HEK293 (cell line): Measurements from ENCODE around the gene UCP2.

Source experiments
- CTCF ChIA-PET: fragments of 350-600 bp; formaldehyde crosslinking; extraction: SDS; loops from one replicate; lab custom pipeline; 2021; ENCODE audit warnings: antibody characterized with exemption; lab: Yijun Ruan, JAX
- POLR2A ChIA-PET: fragments of 300-600 bp; formaldehyde crosslinking; extraction: SDS; loops from one replicate; lab custom pipeline; 2020; ENCODE audit warnings: antibody characterized with exemption, inconsistent platforms; lab: Yijun Ruan, JAX
- H3K27ac ChIP-seq: fragments of 200-500 bp; sonication (Bioruptor generic); 2 replicates; pipeline ENCODE4 v1.5.1; 2014; ENCODE audit warnings: low read depth, low read length, control low read depth, inconsistent platforms; ENCODE audit errors: extremely low read depth
- H3K36me3 ChIP-seq, 2 experiments: fragments of 200-500 bp in 1 of 2; sonication (Bioruptor generic) in 1 of 2; 1 replicate in 1 of 2; 2 replicates in 1 of 2; pipeline ENCODE4 v1.5.1; 2014 to 2017; ENCODE audit warnings: inconsistent platforms in 2 of 2, low read length in 2 of 2; ENCODE audit not compliant: control insufficient read depth in 2 of 2, insufficient read depth in 1 of 2
- H3K4me1 ChIP-seq: fragments of 200-500 bp; sonication (Bioruptor generic); 2 replicates; pipeline ENCODE4 v1.5.1; 2014; ENCODE audit warnings: mild to moderate bottlenecking, low read length, inconsistent platforms; ENCODE audit not compliant: control insufficient read depth, insufficient read depth
- H3K4me3 ChIP-seq: 2 replicates; pipeline ENCODE4 v1.5.1; 2011; ENCODE audit warnings: low read depth, mild to moderate bottlenecking, control low read depth, low read length, moderate library complexity
- H3K9me3 ChIP-seq: fragments of 200-500 bp; sonication (Bioruptor generic); 2 replicates; pipeline ENCODE4 v1.5.1; 2014; ENCODE audit warnings: low read depth, low read length, inconsistent platforms; ENCODE audit not compliant: control insufficient read depth, insufficient read depth
- GLI2 ChIP-seq: fragments of 450-650 bp; formaldehyde crosslinking; IDR thresholded peaks from 2 replicates; pipeline ENCODE4; 2017; ENCODE audit warnings: missing biosample characterization, missing genetic modification characterization, low read depth, borderline replicate concordance
- IKZF3 ChIP-seq: fragments of 450-650 bp; IDR thresholded peaks from 2 replicates; pipeline ENCODE4 v1.5.0; 2018; ENCODE audit warnings: missing biosample characterization, mild to moderate bottlenecking, missing genetic modification characterization, moderate library complexity
- KLF8 ChIP-seq: fragments of 450-650 bp; formaldehyde crosslinking; IDR thresholded peaks from 2 replicates; pipeline ENCODE4 v1.5.1; 2016; ENCODE audit warnings: missing biosample characterization, missing genetic modification characterization
- OVOL3 ChIP-seq: fragments of 450-650 bp; formaldehyde crosslinking; IDR thresholded peaks from 2 replicates; pipeline ENCODE4 v1.5.1; 2016; ENCODE audit warnings: missing biosample characterization, missing genetic modification characterization
- SCRT1 ChIP-seq: fragments of 450-650 bp; formaldehyde crosslinking; IDR thresholded peaks from 2 replicates; pipeline ENCODE4 v1.5.1; 2016; ENCODE audit warnings: missing biosample characterization, missing genetic modification characterization, borderline replicate concordance
- YY1 ChIP-seq: fragments of 450-650 bp; formaldehyde crosslinking; IDR thresholded peaks from 2 replicates; pipeline ENCODE4 v1.5.1; 2018; ENCODE audit warnings: missing biosample characterization, missing genetic modification characterization
- ZFP69B ChIP-seq: fragments of 450-650 bp; formaldehyde crosslinking; IDR thresholded peaks from 2 replicates; pipeline ENCODE4 v1.5.1; 2016; ENCODE audit warnings: missing biosample characterization, missing genetic modification characterization
- ZNF10 ChIP-seq: fragments of 450-650 bp; formaldehyde crosslinking; IDR thresholded peaks from 2 replicates; pipeline ENCODE4 v1.5.1; 2017; ENCODE audit warnings: missing biosample characterization, missing genetic modification characterization
- ZNF114 ChIP-seq: fragments of 450-650 bp; formaldehyde crosslinking; IDR thresholded peaks from 2 replicates; pipeline ENCODE4 v1.5.0; 2017; ENCODE audit warnings: missing biosample characterization, missing genetic modification characterization
- ZNF133 ChIP-seq: fragments of 450-650 bp; formaldehyde crosslinking; IDR thresholded peaks from 2 replicates; pipeline ENCODE4 v1.5.1; 2016; ENCODE audit warnings: missing biosample characterization, missing genetic modification characterization
- ZNF174 ChIP-seq: fragments of 450-650 bp; formaldehyde crosslinking; IDR thresholded peaks from 2 replicates; pipeline ENCODE4 v1.5.0; 2017; ENCODE audit warnings: missing biosample characterization, mild to moderate bottlenecking, missing genetic modification characterization
- ZNF223 ChIP-seq: fragments of 450-650 bp; formaldehyde crosslinking; IDR thresholded peaks from 2 replicates; pipeline ENCODE4 v1.5.1; 2016; ENCODE audit warnings: missing biosample characterization, missing genetic modification characterization
- ZNF248 ChIP-seq: fragments of 450-650 bp; formaldehyde crosslinking; IDR thresholded peaks from 2 replicates; pipeline ENCODE4 v1.5.1; 2017; ENCODE audit warnings: missing biosample characterization, missing genetic modification characterization
- ZNF350 ChIP-seq: fragments of 450-650 bp; formaldehyde crosslinking; IDR thresholded peaks from 2 replicates; pipeline ENCODE4 v1.5.0; 2017; ENCODE audit warnings: missing biosample characterization, mild to moderate bottlenecking, missing genetic modification characterization
- ZNF404 ChIP-seq: fragments of 450-650 bp; formaldehyde crosslinking; IDR thresholded peaks from 2 replicates; pipeline ENCODE4 v1.5.1; 2017; ENCODE audit warnings: missing biosample characterization, missing genetic modification characterization
- ZNF558 ChIP-seq: fragments of 450-650 bp; formaldehyde crosslinking; IDR thresholded peaks from 2 replicates; pipeline ENCODE4 v1.5.1; 2016; ENCODE audit warnings: missing biosample characterization, missing genetic modification characterization
- ZNF658 ChIP-seq: fragments of 450-650 bp; formaldehyde crosslinking; IDR thresholded peaks from 2 replicates; pipeline ENCODE4; 2016; ENCODE audit warnings: missing biosample characterization, missing genetic modification characterization
- ZNF707 ChIP-seq: fragments of 450-650 bp; formaldehyde crosslinking; IDR thresholded peaks from 2 replicates; pipeline ENCODE4 v1.5.1; 2016; ENCODE audit warnings: missing biosample characterization, missing genetic modification characterization
- ZNF843 ChIP-seq: fragments of 450-650 bp; formaldehyde crosslinking; IDR thresholded peaks from 2 replicates; pipeline ENCODE4 v1.5.1; 2016; ENCODE audit warnings: missing biosample characterization, missing genetic modification characterization
- TF ChIP-seq, protein P1 (sequence below): fragments of 450-650 bp; formaldehyde crosslinking; IDR thresholded peaks from 2 replicates; pipeline ENCODE4; 2016; ENCODE audit warnings: missing biosample characterization, missing genetic modification characterization
- TF ChIP-seq, protein P2 (sequence below): fragments of 450-650 bp; formaldehyde crosslinking; IDR thresholded peaks from 2 replicates; pipeline ENCODE4 v1.5.1; 2017; ENCODE audit warnings: missing biosample characterization, missing genetic modification characterization
- TF ChIP-seq, protein P3 (sequence below): fragments of 450-650 bp; formaldehyde crosslinking; IDR thresholded peaks from 2 replicates; pipeline ENCODE4 v1.5.1; 2016; ENCODE audit warnings: missing biosample characterization, missing genetic modification characterization

The UCP2 gene

DNA sequence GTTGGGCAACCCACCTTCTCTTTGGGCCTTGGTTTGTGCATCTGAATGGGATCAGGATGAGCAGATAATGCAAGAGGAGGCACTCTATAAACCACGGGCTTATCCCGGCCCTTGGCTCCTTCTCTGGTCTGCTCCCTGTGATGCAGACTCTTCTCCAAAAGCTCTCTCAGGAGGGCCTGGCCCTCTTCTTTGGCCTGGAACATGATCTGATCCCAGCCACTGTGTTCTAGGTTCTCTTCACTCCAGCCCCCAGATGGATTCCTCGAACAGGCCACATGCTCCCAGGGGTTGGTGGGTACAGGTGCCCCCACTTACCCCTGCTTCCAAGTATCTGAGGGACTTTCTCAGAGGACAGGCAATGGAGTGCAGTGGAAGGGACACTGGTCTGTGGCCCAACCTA is 35.0 kb upstream of the UCP2 start:
- no peaks in the 10 kb centered on the region for H3K9me3 ChIP-seq
- H3K27ac ChIP-seq, result no peak overlapping the region
- no peaks in the 10 kb centered on the region for H3K4me1 ChIP-seq
- peaks cover 0 to 49% of the 10 kb centered on the region in 2 experiments; a peak in 1 of 3 replicates for H3K36me3 ChIP-seq
- ChIA-PET POLR2A (no interaction called here), CTCF (no interaction called here)
- H3K4me3 ChIP-seq, result no peak overlapping the region
- TF ChIP-seq ZNF223 (tag by site-specific recombination) (no peak), IKZF3 (tag by site-specific recombination) (no peak)

DNA sequence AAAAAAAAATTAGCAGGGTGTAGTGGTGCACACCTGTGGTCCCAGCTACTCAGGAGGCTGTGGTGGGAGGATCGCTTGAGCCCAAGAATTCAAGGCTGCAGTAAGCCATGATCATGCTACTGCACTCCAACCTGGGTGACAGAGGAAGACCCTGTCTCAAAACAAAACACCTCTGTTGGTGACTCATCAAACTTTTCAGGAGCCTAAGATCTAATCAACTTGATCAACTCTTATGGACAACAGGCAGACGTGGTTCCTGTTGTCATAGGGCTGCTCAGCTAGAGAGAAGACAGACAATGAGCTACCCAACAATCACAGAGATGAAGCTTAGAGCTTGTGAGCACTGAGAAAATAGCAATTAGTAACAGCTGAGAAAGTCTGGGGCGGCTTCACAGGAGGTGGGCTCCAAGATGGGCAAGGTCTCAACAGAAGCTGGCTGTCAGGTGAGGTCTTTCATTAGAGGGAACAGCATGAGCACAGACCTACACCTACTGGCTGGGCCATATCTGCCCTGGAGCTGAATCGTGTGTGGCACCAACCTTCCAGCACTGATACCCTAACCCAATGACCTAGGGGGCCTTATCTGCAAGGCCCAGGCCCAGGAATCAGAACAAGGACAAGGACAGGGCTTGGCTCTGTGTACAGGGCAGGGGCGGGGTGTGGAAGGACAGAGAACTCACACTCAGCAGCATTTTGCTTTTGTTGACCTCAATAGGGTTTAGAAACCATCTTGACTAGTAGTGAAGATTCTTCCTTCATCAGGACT is 33.5 kb upstream of the UCP2 start:
- H3K4me1 ChIP-seq, result no peaks in the 10 kb centered on the region
- no peaks in the 10 kb centered on the region for H3K9me3 ChIP-seq
- H3K27ac ChIP-seq, result no peak overlapping the region
- ChIA-PET POLR2A (no interaction called here), CTCF (no interaction called here)
- no peak for TF ChIP-seq YY1
- TF ChIP-seq ZNF350 (tag by site-specific recombination), result no peak
- no peak for TF ChIP-seq ZNF404
- TF ChIP-seq ZNF558, result no peak
- TF ChIP-seq, protein P1, sequence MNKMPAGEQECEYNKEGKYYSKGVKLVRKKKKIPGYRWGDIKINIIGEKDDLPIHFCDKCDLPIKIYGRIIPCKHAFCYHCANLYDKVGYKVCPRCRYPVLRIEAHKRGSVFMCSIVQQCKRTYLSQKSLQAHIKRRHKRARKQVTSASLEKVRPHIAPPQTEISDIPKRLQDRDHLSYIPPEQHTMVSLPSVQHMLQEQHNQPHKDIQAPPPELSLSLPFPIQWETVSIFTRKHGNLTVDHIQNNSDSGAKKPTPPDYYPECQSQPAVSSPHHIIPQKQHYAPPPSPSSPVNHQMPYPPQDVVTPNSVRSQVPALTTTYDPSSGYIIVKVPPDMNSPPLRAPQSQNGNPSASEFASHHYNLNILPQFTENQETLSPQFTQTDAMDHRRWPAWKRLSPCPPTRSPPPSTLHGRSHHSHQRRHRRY, result no peak
- no peak for TF ChIP-seq OVOL3
- TF ChIP-seq GLI2 (tag by site-specific recombination), result no peak
- TF ChIP-seq ZNF114 (tag by site-specific recombination), result no peak
- TF ChIP-seq, protein P2, sequence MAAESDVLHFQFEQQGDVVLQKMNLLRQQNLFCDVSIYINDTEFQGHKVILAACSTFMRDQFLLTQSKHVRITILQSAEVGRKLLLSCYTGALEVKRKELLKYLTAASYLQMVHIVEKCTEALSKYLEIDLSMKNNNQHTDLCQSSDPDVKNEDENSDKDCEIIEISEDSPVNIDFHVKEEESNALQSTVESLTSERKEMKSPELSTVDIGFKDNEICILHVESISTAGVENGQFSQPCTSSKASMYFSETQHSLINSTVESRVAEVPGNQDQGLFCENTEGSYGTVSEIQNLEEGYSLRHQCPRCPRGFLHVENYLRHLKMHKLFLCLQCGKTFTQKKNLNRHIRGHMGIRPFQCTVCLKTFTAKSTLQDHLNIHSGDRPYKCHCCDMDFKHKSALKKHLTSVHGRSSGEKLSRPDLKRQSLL (tag by site-specific recombination), result no peak
- TF ChIP-seq ZNF843, result no peak
- TF ChIP-seq, protein P3, sequence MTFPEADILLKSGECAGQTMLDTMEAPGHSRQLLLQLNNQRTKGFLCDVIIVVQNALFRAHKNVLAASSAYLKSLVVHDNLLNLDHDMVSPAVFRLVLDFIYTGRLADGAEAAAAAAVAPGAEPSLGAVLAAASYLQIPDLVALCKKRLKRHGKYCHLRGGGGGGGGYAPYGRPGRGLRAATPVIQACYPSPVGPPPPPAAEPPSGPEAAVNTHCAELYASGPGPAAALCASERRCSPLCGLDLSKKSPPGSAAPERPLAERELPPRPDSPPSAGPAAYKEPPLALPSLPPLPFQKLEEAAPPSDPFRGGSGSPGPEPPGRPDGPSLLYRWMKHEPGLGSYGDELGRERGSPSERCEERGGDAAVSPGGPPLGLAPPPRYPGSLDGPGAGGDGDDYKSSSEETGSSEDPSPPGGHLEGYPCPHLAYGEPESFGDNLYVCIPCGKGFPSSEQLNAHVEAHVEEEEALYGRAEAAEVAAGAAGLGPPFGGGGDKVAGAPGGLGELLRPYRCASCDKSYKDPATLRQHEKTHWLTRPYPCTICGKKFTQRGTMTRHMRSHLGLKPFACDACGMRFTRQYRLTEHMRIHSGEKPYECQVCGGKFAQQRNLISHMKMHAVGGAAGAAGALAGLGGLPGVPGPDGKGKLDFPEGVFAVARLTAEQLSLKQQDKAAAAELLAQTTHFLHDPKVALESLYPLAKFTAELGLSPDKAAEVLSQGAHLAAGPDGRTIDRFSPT (tag by site-specific recombination), result no peak
- TF ChIP-seq ZNF133 (tag by site-specific recombination), result no peak
- no peak for TF ChIP-seq ZNF174
- no peak for TF ChIP-seq KLF8 (tag by site-specific recombination)
- no peak for TF ChIP-seq SCRT1
- TF ChIP-seq ZFP69B (tag by site-specific recombination), result no peak
- no peak for TF ChIP-seq ZNF658
- TF ChIP-seq ZNF10 (tag by site-specific recombination), result no peak
- TF ChIP-seq ZNF248, result no peak
- no peak for TF ChIP-seq ZNF707 (tag by site-specific recombination)
- H3K36me3 ChIP-seq, result peaks cover 0 to 49% of the 10 kb centered on the region in 2 experiments; a peak in 1 of 3 replicates
- no peak overlapping the region for H3K4me3 ChIP-seq
